H1 (cell line): Measurements from ENCODE around the gene PCNX3. TPM values are rescaled to one million over a fixed set of nuclear protein-coding genes. Genes with fewer than 3 reads are reported as not detected.
"Not testable (repeated sequence)": the region's sequence is repeated elsewhere in the genome, so short reads cannot be mapped to it uniquely, and the experiment has no call there.

ENCODE experiments used
- CTCF ChIA-PET: fragments of 300-600 bp; sonication (Branson Sonifier 250); formaldehyde crosslinking; loops from one replicate; lab custom pipeline; 2021; ENCODE audit not compliant: partially characterized antibody; lab: Charles Lee
- POLR2A ChIA-PET: fragments of 300-600 bp; sonication (Branson Sonifier 250); formaldehyde crosslinking; loops from one replicate; lab custom pipeline; 2021; ENCODE audit warnings: inconsistent platforms; ENCODE audit not compliant: partially characterized antibody; lab: Charles Lee
- DNase-seq, 2 experiments: peaks; one replicate each; pipeline versions ENCODE4 v3.0.0 to v3.0.0-alpha.2; 2010 to 2022; ENCODE audit warnings: low spot score in 2 of 2, low read depth in 1 of 2, mixed read lengths in 1 of 2
- FAIRE-seq: peaks from 2 replicates; lab custom pipeline; 2011; peaks lifted over from hg19 to GRCh38; lab: Jason Lieb, UNC
- H2AFZ ChIP-seq: 2 replicates; pipeline ENCODE4 v1.8.1; 2012; ENCODE audit warnings: low read length, inconsistent platforms
- H2AK5ac ChIP-seq: 2 replicates; pipeline ENCODE4 v1.6.1; 2013; ENCODE audit warnings: low read depth, low read length
- H2BK120ac ChIP-seq: replicated peaks from 2 replicates; pipeline ENCODE3; 2013; ENCODE audit warnings: low read depth, low read length, inconsistent platforms
- H2BK12ac ChIP-seq: 2 replicates; pipeline ENCODE4 v1.6.1; 2013; ENCODE audit warnings: low read depth, low read length
- H2BK15ac ChIP-seq: 2 replicates; pipeline ENCODE4 v1.6.1; 2013; ENCODE audit warnings: low read length
- H2BK20ac ChIP-seq: 2 replicates; pipeline ENCODE4 v1.6.1; 2013; ENCODE audit warnings: low read length
- H2BK5ac ChIP-seq: 2 replicates; pipeline ENCODE4 v1.6.1; 2013; ENCODE audit warnings: low read depth, low read length
- H3K14ac ChIP-seq: 2 replicates; pipeline ENCODE4 v1.6.1; 2013; ENCODE audit warnings: inconsistent platforms; ENCODE audit not compliant: insufficient read length
- H3K18ac ChIP-seq: 2 replicates; pipeline ENCODE4 v1.6.1; 2013; ENCODE audit warnings: low read length; ENCODE audit errors: extremely low read depth
- H3K23ac ChIP-seq: 2 replicates; pipeline ENCODE4 v1.6.1; 2013; ENCODE audit warnings: inconsistent platforms; ENCODE audit not compliant: insufficient read length
- H3K23me2 ChIP-seq: 2 replicates; pipeline ENCODE4 v1.6.1; 2013; ENCODE audit warnings: low read depth, low read length
- H3K27ac ChIP-seq: 2 replicates; pipeline ENCODE4 v1.6.1; 2011; ENCODE audit warnings: low read depth, low read length, inconsistent platforms
- H3K27me3 ChIP-seq, 4 experiments: replicated peaks in 1 of 4; 1 replicate in 1 of 4; 2 replicates in 3 of 4; pipeline versions ENCODE4 v1.6.1 to v1.8.1; 2011 to 2013; ENCODE audit warnings: low read length in 3 of 4, mild to moderate bottlenecking in 3 of 4, inconsistent platforms in 2 of 4, mixed read lengths in 2 of 4, moderate library complexity in 1 of 4; ENCODE audit not compliant: control insufficient read depth in 3 of 4, insufficient read depth in 3 of 4; ENCODE audit errors: extremely low read depth in 1 of 4
- H3K36me3 ChIP-seq, 4 experiments: 2 replicates each; pipeline versions ENCODE4 v1.6.1 to v1.8.1; 2011 to 2013; ENCODE audit warnings: mild to moderate bottlenecking in 4 of 4, low read length in 3 of 4, moderate library complexity in 2 of 4, control low read depth in 1 of 4, inconsistent platforms in 1 of 4; ENCODE audit not compliant: insufficient read depth in 4 of 4, control insufficient read depth in 2 of 4
- H3K4ac ChIP-seq: replicated peaks from 2 replicates; pipeline ENCODE3; 2013; ENCODE audit warnings: low read length, low read depth, mixed read lengths, inconsistent platforms; ENCODE audit not compliant: insufficient read length
- H3K4me1 ChIP-seq, 4 experiments: replicated peaks in 1 of 4; 1 replicate in 1 of 4; 2 replicates in 3 of 4; pipeline versions ENCODE4 v1.6.1 to v1.8.1; 2011 to 2013; ENCODE audit warnings: low read length in 3 of 4, inconsistent platforms in 2 of 4, mixed read lengths in 1 of 4; ENCODE audit not compliant: insufficient read depth in 4 of 4, control insufficient read depth in 3 of 4
- H3K4me2 ChIP-seq, 2 experiments: 2 replicates each; pipeline versions ENCODE4 v1.6.1 to v1.8.1; 2011 to 2013; ENCODE audit warnings: low read depth in 2 of 2, low read length in 2 of 2, control low read depth in 1 of 2, inconsistent platforms in 1 of 2, mild to moderate bottlenecking in 1 of 2; ENCODE audit not compliant: insufficient read depth in 1 of 2
- H3K4me3 ChIP-seq, 4 experiments: fragments of 200-600, 300-600 bp in 1 of 4; sonication (generic), shearing (Covaris generic), sonication (Bioruptor Twin) in 1 of 4; 2 replicates each; pipeline versions ENCODE4 v1.5.1 to v1.8.1; 2011 to 2016; ENCODE audit warnings: low read length in 4 of 4, low read depth in 3 of 4, control low read depth in 2 of 4, inconsistent platforms in 2 of 4, mild to moderate bottlenecking in 2 of 4, mixed read lengths in 1 of 4, moderate library complexity in 1 of 4; ENCODE audit not compliant: insufficient read depth in 2 of 4; ENCODE audit errors: extremely low read depth in 1 of 4
- H3K56ac ChIP-seq: replicated peaks from 2 replicates; pipeline ENCODE3; 2013; ENCODE audit warnings: low read depth, mild to moderate bottlenecking, mixed read lengths, low read length, inconsistent platforms; ENCODE audit not compliant: insufficient read length
- H3K79me1 ChIP-seq: 2 replicates; pipeline ENCODE4 v1.6.1; 2013; ENCODE audit warnings: low read depth, low read length, control low read depth
- H3K79me2 ChIP-seq, 2 experiments: 2 replicates each; pipeline versions ENCODE4 v1.6.1 to v1.8.1; 2012 to 2013; ENCODE audit warnings: low read length in 2 of 2, mild to moderate bottlenecking in 2 of 2, inconsistent platforms in 1 of 2; ENCODE audit not compliant: insufficient read depth in 2 of 2, control insufficient read depth in 1 of 2
- H3K9ac ChIP-seq, 4 experiments: replicated peaks in 1 of 4; 1 replicate in 1 of 4; 2 replicates in 3 of 4; pipeline versions ENCODE4 v1.6.1 to v1.8.1; 2011 to 2013; ENCODE audit warnings: low read depth in 3 of 4, low read length in 3 of 4, control low read depth in 2 of 4, mild to moderate bottlenecking in 2 of 4, moderate library complexity in 2 of 4, inconsistent platforms in 1 of 4; ENCODE audit errors: extremely low read depth in 1 of 4
- H3K9me3 ChIP-seq, 2 experiments: 2 replicates each; pipeline versions ENCODE4 v1.6.1 to v1.8.1; 2012 to 2013; ENCODE audit warnings: mild to moderate bottlenecking in 2 of 2, moderate library complexity in 2 of 2, control low read depth in 1 of 2, inconsistent platforms in 1 of 2, low read depth in 1 of 2, low read length in 1 of 2, mixed read lengths in 1 of 2; ENCODE audit not compliant: insufficient read depth in 2 of 2
- H4K20me1 ChIP-seq, 2 experiments: replicated peaks in 1 of 2; 2 replicates each; pipeline versions ENCODE3 to v1.8.1; 2011 to 2013; ENCODE audit warnings: inconsistent platforms in 2 of 2, low read length in 2 of 2, mild to moderate bottlenecking in 1 of 2; ENCODE audit not compliant: insufficient read depth in 2 of 2, control insufficient read depth in 1 of 2
- H4K5ac ChIP-seq: 2 replicates; pipeline ENCODE4 v1.6.1; 2013; ENCODE audit warnings: low read length, low read depth, mixed read lengths, inconsistent platforms; ENCODE audit not compliant: insufficient read length
- H4K8ac ChIP-seq: 2 replicates; pipeline ENCODE4 v1.8.0; 2013; ENCODE audit warnings: mild to moderate bottlenecking, moderate library complexity, low read length, inconsistent platforms; ENCODE audit not compliant: insufficient read depth; ENCODE audit errors: extremely low read depth
- H4K91ac ChIP-seq: replicated peaks from 2 replicates; pipeline ENCODE3; 2013; ENCODE audit warnings: low read length, mixed read lengths, inconsistent platforms; ENCODE audit not compliant: insufficient read length
- HDAC2 ChIP-seq, 2 experiments: fragments of 300-600 bp in 1 of 2; sonication (generic) in 1 of 2; IDR thresholded peaks; 2 replicates each; pipeline ENCODE4 v1.6.1; 2011 to 2012; ENCODE audit warnings: low read depth in 2 of 2, low read length in 2 of 2, mild to moderate bottlenecking in 2 of 2, moderate library complexity in 2 of 2, borderline replicate concordance in 1 of 2, inconsistent platforms in 1 of 2
- JUND ChIP-seq: IDR thresholded peaks from 2 replicates; pipeline ENCODE4 v1.6.1; 2011; ENCODE audit warnings: mild to moderate bottlenecking, improper control_type of control experiment, low read length
- WGBS, 2 experiments: shearing (Covaris generic) in 1 of 2; methylation state at CpG; one replicate each; pipeline versions ENCODE4 v1.1.6 to v1.1.7; 2013 to 2015; ENCODE audit warnings: low lambda C conversion rate in 2 of 2, mixed read lengths in 2 of 2, inconsistent platforms in 1 of 2, low coverage in 1 of 2, missing lambda C conversion rate in 1 of 2; ENCODE audit not compliant: insufficient replicate concordance in 2 of 2, insufficient coverage in 1 of 2, insufficient read length in 1 of 2; ENCODE audit errors: extremely low coverage in 1 of 2, missing lambda C conversion rate in 1 of 2; 5-methylcytosine and 5-hydroxymethylcytosine counted together
- polyA plus RNA-seq, 7 experiments: library from polyadenylated mRNA; depleted of rRNA in 3 of 7; stranded (reverse) in 5 of 7; unstranded in 2 of 7; fragments of >200 nt in 5 of 7; fragments of 200-250 nt in 2 of 7; gene quantifications; 1 replicate in 5 of 7; 2 replicates in 1 of 7; 4 replicates in 1 of 7; pipeline versions ENCODE4 v1.2.1 to v1.2.3, GENCODE V29; 2011 to 2013; ENCODE audit warnings: missing spikeins in 2 of 7, mixed read lengths in 2 of 7
- total RNA-seq: library from RNA; stranded (reverse); fragmentation: NEBNext Ultra II Directional; extraction: Animal tissue kit (Norgen Biotek cat#: 25700); gene quantifications from 2 replicates; pipeline ENCODE4 v1.2.1, GENCODE V29; 2021
- TF ChIP-seq, protein P1 (sequence below), 3 experiments: IDR thresholded peaks; 1 replicate in 2 of 3; 2 replicates in 1 of 3; pipeline versions ENCODE4 v1.5.1 to v1.6.1; 2011; ENCODE audit warnings: low read length in 3 of 3, mild to moderate bottlenecking in 3 of 3, inconsistent platforms in 2 of 3, low read depth in 1 of 3, moderate library complexity in 1 of 3; ENCODE audit not compliant: insufficient read depth in 1 of 3; ENCODE audit errors: control extremely low read depth in 1 of 3

PCNX3 gene
- total and polyA plus RNA-seq, 2 of the 8 experiments (the other 6 are each of a cell fraction or from before 2014, with no cell fraction given), result 27.2 to 38.8 TPM

DNA sequence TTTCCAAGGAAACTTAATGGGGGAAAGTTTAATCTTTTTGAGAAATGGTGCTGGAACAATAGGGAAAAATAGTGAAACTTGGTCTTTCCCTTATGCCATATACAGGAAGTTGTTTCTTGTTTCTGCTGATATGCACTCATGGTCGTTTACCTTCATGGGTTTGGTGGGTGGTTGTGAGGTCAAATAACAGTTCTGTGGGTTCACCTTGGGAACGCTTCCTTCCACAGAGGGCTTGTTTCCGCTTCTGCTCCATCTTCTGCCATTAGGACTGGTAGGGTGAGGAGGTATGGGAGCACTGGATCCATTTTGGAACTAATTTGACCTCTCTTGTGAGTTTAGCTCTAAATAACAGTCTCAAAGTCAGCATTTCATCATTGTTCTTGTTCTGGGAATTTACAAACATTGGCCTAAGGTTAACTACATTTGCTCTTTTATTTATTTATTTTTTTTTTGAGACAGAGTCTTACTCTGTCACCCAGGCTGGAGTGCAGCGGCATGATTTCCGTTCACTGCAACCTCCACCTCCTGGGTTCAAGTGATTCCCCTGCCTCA lies 64.7 kb downstream of the PCNX3 start (continued):
- TF ChIP-seq, protein P1, sequence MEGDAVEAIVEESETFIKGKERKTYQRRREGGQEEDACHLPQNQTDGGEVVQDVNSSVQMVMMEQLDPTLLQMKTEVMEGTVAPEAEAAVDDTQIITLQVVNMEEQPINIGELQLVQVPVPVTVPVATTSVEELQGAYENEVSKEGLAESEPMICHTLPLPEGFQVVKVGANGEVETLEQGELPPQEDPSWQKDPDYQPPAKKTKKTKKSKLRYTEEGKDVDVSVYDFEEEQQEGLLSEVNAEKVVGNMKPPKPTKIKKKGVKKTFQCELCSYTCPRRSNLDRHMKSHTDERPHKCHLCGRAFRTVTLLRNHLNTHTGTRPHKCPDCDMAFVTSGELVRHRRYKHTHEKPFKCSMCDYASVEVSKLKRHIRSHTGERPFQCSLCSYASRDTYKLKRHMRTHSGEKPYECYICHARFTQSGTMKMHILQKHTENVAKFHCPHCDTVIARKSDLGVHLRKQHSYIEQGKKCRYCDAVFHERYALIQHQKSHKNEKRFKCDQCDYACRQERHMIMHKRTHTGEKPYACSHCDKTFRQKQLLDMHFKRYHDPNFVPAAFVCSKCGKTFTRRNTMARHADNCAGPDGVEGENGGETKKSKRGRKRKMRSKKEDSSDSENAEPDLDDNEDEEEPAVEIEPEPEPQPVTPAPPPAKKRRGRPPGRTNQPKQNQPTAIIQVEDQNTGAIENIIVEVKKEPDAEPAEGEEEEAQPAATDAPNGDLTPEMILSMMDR (IDR thresholded peaks at IDR 0.05; ENCODE audit: control extremely low read depth in 1 of 3, insufficient read depth in 1 of 3, low read depth in 1 of 3, low read length in 3 of 3), result no peak
- no peak for TF ChIP-seq HDAC2 (IDR thresholded peaks at IDR 0.05; ENCODE audit: borderline replicate concordance in 1 of 2, low read depth in 2 of 2, low read length in 2 of 2)
- no peak for TF ChIP-seq JUND
- TF ChIP-seq, all 59 proteins: peak for 0

DNA sequence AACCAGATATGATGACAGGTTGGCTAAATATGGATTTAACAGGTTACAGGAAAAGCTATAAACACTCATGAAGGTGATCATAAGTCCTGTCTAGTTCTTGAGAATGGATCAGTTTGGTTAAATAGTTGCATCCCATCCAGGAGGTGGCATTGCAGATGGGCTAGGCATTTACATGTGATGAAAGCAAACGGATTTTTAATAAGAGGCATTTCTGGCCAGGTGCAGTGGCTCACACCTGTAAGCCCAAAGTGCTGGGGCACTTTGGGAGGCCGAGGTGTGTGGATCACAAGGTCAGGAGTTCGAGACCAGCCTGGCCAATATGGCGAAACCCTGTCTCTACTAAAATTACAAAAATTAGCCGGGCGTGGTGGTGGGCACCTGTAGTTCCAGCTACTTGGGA lies 67.9 kb downstream of the PCNX3 start:
- FAIRE-seq, H3K79me1 ChIP-seq, H2AK5ac ChIP-seq, CTCF ChIA-PET, H4K8ac ChIP-seq, H4K91ac ChIP-seq, H3K14ac ChIP-seq, H3K27me3 ChIP-seq, H3K23ac ChIP-seq, H3K18ac ChIP-seq, H3K79me2 ChIP-seq, H3K4me2 ChIP-seq, DNase-seq, H2AFZ ChIP-seq, H2BK5ac ChIP-seq, H4K20me1 ChIP-seq, H4K5ac ChIP-seq, H3K56ac ChIP-seq, H3K4ac ChIP-seq, POLR2A ChIA-PET, H3K27ac ChIP-seq, H3K9ac ChIP-seq, H3K4me1 ChIP-seq, H3K23me2 ChIP-seq, H2BK12ac ChIP-seq, H2BK20ac ChIP-seq, H3K9me3 ChIP-seq, H3K36me3 ChIP-seq, H2BK120ac ChIP-seq, H2BK15ac ChIP-seq, H3K4me3 ChIP-seq: not testable (repeated sequence)
- WGBS, 2 experiments, result 88% methylated on average over 6 of the region's 6 CpGs; no CpG with 5 or more reads in 1 of the 2 experiments
